Liver (tissue), 3 donors: Measurements from ENCODE around the gene RASSF6.

ENCODE experiments used
- ATF3 ChIP-seq: IDR thresholded peaks from 2 replicates; pipeline ENCODE4 v1.6.1; 2016; ENCODE audit warnings: antibody characterized with exemption
- CTCF ChIP-seq: fragments of 150-350 bp; IDR thresholded peaks from 2 replicates; pipeline ENCODE4 v1.5.1; 2017; ENCODE audit warnings: improper control_type of control experiment, low read depth, low read length; ENCODE audit not compliant: missing input control
- MAX ChIP-seq: IDR thresholded peaks from 2 replicates; pipeline ENCODE4 v1.6.1; 2016; ENCODE audit warnings: antibody characterized with exemption
- RAD21 ChIP-seq, 2 donors: IDR thresholded peaks; 2 replicates each; pipeline ENCODE4 v1.6.1; 2016; ENCODE audit warnings: antibody characterized with exemption in 2 of 2, mild to moderate bottlenecking in 2 of 2
- REST ChIP-seq: IDR thresholded peaks from 2 replicates; pipeline ENCODE4 v1.6.1; 2016; ENCODE audit warnings: antibody characterized with exemption, mild to moderate bottlenecking
- SP1 ChIP-seq: IDR thresholded peaks from 2 replicates; pipeline ENCODE4 v1.6.1; 2018; ENCODE audit warnings: antibody characterized with exemption, mild to moderate bottlenecking
- TAF1 ChIP-seq: conservative IDR thresholded peaks from 2 replicates; pipeline ENCODE4 v1.6.1; 2016; ENCODE audit warnings: antibody characterized with exemption, mild to moderate bottlenecking
- donor health status: healthy.
- donor health status: healthy.

GRCh38 chr4:73603854-73604584 is 16.2 kb downstream of the RASSF6 start:
- no peak for TF ChIP-seq CTCF
- TF ChIP-seq TAF1: no peak
- no peak for TF ChIP-seq SP1
- TF ChIP-seq RAD21 (IDR thresholded peaks at IDR 0.05): no peak
- no peak for TF ChIP-seq REST
- TF ChIP-seq MAX: no peak
- TF ChIP-seq ATF3: no peak
